ENCODE results near the gene CHST10.

Gene CHST10

DNA sequence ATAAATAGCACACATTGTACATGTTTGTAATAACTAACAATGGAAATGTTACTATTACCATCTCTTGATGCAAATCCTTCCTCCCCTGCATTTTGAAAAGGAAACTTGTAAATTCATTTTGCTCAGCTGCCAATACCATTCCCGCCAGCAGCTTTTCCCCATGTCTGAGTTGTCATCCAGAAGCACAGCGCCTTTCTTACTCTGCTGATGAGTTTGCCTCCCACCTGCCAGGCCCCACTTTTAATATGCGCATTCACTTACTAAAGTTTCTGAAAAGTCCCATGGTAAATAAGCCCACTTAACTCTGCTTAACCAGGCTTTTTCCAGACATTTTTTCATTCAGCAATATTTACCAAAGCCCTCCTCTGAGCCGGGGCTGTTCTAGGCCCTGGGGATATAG is 3.9 kb downstream of the CHST10 start:
- no peak overlapping the region for H4K8ac ChIP-seq (ENCODE audit: low read depth, low read length)
- no peak overlapping the region for H3K4me3 ChIP-seq (ENCODE audit: low read length)
- H3K4ac ChIP-seq (ENCODE audit: low read depth, low read length), result no peak overlapping the region
- no peak overlapping the region for H2BK5ac ChIP-seq (ENCODE audit: low read length)
- peak; percentile 16 for DNase-seq
- H3K56ac ChIP-seq (ENCODE audit: low read length), result no peak overlapping the region
- no peak overlapping the region for H2BK120ac ChIP-seq (ENCODE audit: low read depth, low read length)
- H3K4me1 ChIP-seq (ENCODE audit: control insufficient read depth, low read depth, low read length), result peaks cover 2% of the 10 kb centered on the region
- no peaks in the 10 kb centered on the region for H3K27me3 ChIP-seq (ENCODE audit: insufficient read depth, low read length, poor library complexity)
- WGBS (ENCODE audit: extremely low coverage, insufficient coverage, low lambda C conversion rate), result no CpG with 5 or more reads among the region's 4 CpGs
- no peak overlapping the region for H3K23ac ChIP-seq (ENCODE audit: low read length)
- no peak overlapping the region for H3K9ac ChIP-seq (ENCODE audit: low read length)
- no peak overlapping the region for H3K27ac ChIP-seq (ENCODE audit: low read depth, low read length)
- H2BK15ac ChIP-seq (replicated peaks; ENCODE audit: low read depth), result no peak overlapping the region
- no peak overlapping the region for H2AK5ac ChIP-seq (ENCODE audit: low read length)
- no peak overlapping the region for H4K5ac ChIP-seq (ENCODE audit: low read length)
- H3K79me1 ChIP-seq (ENCODE audit: low read length), result peaks cover 11% of the 10 kb centered on the region
- H3K18ac ChIP-seq (ENCODE audit: low read length), result no peak overlapping the region
- no peaks in the 10 kb centered on the region for H3K36me3 ChIP-seq (ENCODE audit: control insufficient read depth, insufficient read depth, low read length)
- H3K4me2 ChIP-seq (ENCODE audit: low read length), result no peak overlapping the region
- H3K79me2 ChIP-seq (ENCODE audit: control insufficient read depth, insufficient read depth, low read length), result peaks cover 14% of the 10 kb centered on the region

DNA sequence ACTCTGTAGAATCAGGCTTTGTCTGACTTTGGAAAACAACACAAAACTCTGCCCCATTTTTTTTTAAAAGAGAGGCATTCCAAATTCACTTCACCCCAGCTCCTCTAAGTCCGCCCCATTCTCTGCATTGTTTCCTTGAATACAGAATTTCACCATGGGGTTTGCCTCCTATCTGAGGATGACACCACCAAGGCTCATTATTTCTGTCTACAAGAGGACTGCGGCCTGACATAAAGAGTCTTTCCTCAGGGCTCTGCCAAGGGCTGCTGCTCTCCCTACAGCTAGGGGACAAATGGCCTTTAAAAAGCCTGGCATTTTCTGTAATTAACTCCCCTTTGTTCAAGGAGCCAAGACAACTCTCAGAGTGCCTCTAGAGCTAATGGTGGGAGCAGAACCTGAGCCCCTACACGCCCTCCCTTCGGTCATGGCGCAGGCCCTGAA is 4.6 kb downstream of the CHST10 start:
- no peak overlapping the region for H3K4ac ChIP-seq (ENCODE audit: low read depth, low read length)
- no peak overlapping the region for H3K9ac ChIP-seq (ENCODE audit: low read length)
- no peak overlapping the region for H3K4me2 ChIP-seq (ENCODE audit: low read length)
- no peak overlapping the region for H3K4me3 ChIP-seq (ENCODE audit: low read length)
- no peak overlapping the region for H3K56ac ChIP-seq (ENCODE audit: low read length)
- H3K18ac ChIP-seq (ENCODE audit: low read length), result peak overlapping the region; percentile 46
- H4K5ac ChIP-seq (ENCODE audit: low read length), result no peak overlapping the region
- H2BK120ac ChIP-seq (ENCODE audit: low read depth, low read length), result no peak overlapping the region
- H3K27ac ChIP-seq (ENCODE audit: low read depth, low read length), result peak overlapping the region; percentile 16
- peaks cover 2% of the 10 kb centered on the region for H3K4me1 ChIP-seq (ENCODE audit: control insufficient read depth, low read depth, low read length)
- H3K23ac ChIP-seq (ENCODE audit: low read length), result no peak overlapping the region
- H3K79me1 ChIP-seq (ENCODE audit: low read length), result peaks cover 11% of the 10 kb centered on the region
- DNase-seq, result peak; percentile 8
- H2AK5ac ChIP-seq (ENCODE audit: low read length), result no peak overlapping the region
- H4K8ac ChIP-seq (ENCODE audit: low read depth, low read length), result no peak overlapping the region
- no peaks in the 10 kb centered on the region for H3K27me3 ChIP-seq (ENCODE audit: insufficient read depth, low read length, poor library complexity)
- H3K79me2 ChIP-seq (ENCODE audit: control insufficient read depth, insufficient read depth, low read length), result peaks cover 14% of the 10 kb centered on the region
- no peak overlapping the region for H2BK15ac ChIP-seq (replicated peaks; ENCODE audit: low read depth)
- no peaks in the 10 kb centered on the region for H3K36me3 ChIP-seq (ENCODE audit: control insufficient read depth, insufficient read depth, low read length)
- WGBS (ENCODE audit: extremely low coverage, insufficient coverage, low lambda C conversion rate), result no CpG with 5 or more reads among the region's 5 CpGs
- no peak overlapping the region for H2BK5ac ChIP-seq (ENCODE audit: low read length)

- Histone ChIP-seq H3K9ac (ENCODE audit: low read length) (no peak overlapping the region), H3K18ac (ENCODE audit: low read length) (no peak overlapping the region), H3K4me1 (ENCODE audit: control insufficient read depth, low read depth, low read length) (peaks cover 2% of the 10 kb centered on the region), H3K56ac (ENCODE audit: low read length) (no peak overlapping the region), H3K27ac (ENCODE audit: low read depth, low read length) (no peak overlapping the region), H3K79me2 (ENCODE audit: control insufficient read depth, insufficient read depth, low read length) (peaks cover 14% of the 10 kb centered on the region), H2BK15ac (replicated peaks; ENCODE audit: low read depth) (no peak overlapping the region), H3K4me3 (ENCODE audit: low read length) (no peak overlapping the region), H3K36me3 (ENCODE audit: control insufficient read depth, insufficient read depth, low read length) (no peaks in the 10 kb centered on the region), H3K27me3 (ENCODE audit: insufficient read depth, low read length, poor library complexity) (no peaks in the 10 kb centered on the region), H2BK120ac (ENCODE audit: low read depth, low read length) (no peak overlapping the region), H2BK5ac (ENCODE audit: low read length) (no peak overlapping the region), H3K23ac (ENCODE audit: low read length) (no peak overlapping the region), H3K4me2 (ENCODE audit: low read length) (no peak overlapping the region), H4K8ac (ENCODE audit: low read depth, low read length) (no peak overlapping the region), H3K79me1 (ENCODE audit: low read length) (peaks cover 11% of the 10 kb centered on the region), H3K4ac (ENCODE audit: low read depth, low read length) (no peak overlapping the region), H4K5ac (ENCODE audit: low read length) (no peak overlapping the region), H2AK5ac (ENCODE audit: low read length) (no peak overlapping the region)
- WGBS (ENCODE audit: extremely low coverage, insufficient coverage, low lambda C conversion rate), result no CpG with 5 or more reads among the region's 4 CpGs
- no peak for DNase-seq
These were observed 5.0 kb downstream of the CHST10 start for GRCh38 chr2:100412466-100412865.

GRCh38 chr2:100411841-100412292 is 5.6 kb downstream of the CHST10 start:
- Histone ChIP-seq H4K8ac (ENCODE audit: low read depth, low read length) (no peak overlapping the region), H3K23ac (ENCODE audit: low read length) (no peak overlapping the region), H3K27me3 (ENCODE audit: insufficient read depth, low read length, poor library complexity) (no peaks in the 10 kb centered on the region), H3K4me3 (ENCODE audit: low read length) (no peak overlapping the region), H3K79me2 (ENCODE audit: control insufficient read depth, insufficient read depth, low read length) (peaks cover 14% of the 10 kb centered on the region), H3K18ac (ENCODE audit: low read length) (no peak overlapping the region), H3K4me2 (ENCODE audit: low read length) (no peak overlapping the region), H2BK120ac (ENCODE audit: low read depth, low read length) (no peak overlapping the region), H3K27ac (ENCODE audit: low read depth, low read length) (no peak overlapping the region), H3K36me3 (ENCODE audit: control insufficient read depth, insufficient read depth, low read length) (no peaks in the 10 kb centered on the region), H3K9ac (ENCODE audit: low read length) (no peak overlapping the region), H2BK15ac (replicated peaks; ENCODE audit: low read depth) (no peak overlapping the region), H4K5ac (ENCODE audit: low read length) (no peak overlapping the region), H2AK5ac (ENCODE audit: low read length) (no peak overlapping the region), H2BK5ac (ENCODE audit: low read length) (no peak overlapping the region), H3K56ac (ENCODE audit: low read length) (no peak overlapping the region), H3K4me1 (ENCODE audit: control insufficient read depth, low read depth, low read length) (peaks cover 2% of the 10 kb centered on the region), H3K79me1 (ENCODE audit: low read length) (peaks cover 11% of the 10 kb centered on the region), H3K4ac (ENCODE audit: low read depth, low read length) (no peak overlapping the region)
- no peak for DNase-seq
- no CpG with 5 or more reads among the region's 5 CpGs for WGBS (ENCODE audit: extremely low coverage, insufficient coverage, low lambda C conversion rate)

- Histone ChIP-seq H3K4ac (ENCODE audit: low read depth, low read length) (no peak overlapping the region), H3K4me1 (ENCODE audit: control insufficient read depth, low read depth, low read length) (peaks cover 2% of the 10 kb centered on the region), H2BK5ac (ENCODE audit: low read length) (no peak overlapping the region), H3K27ac (ENCODE audit: low read depth, low read length) (no peak overlapping the region), H4K8ac (ENCODE audit: low read depth, low read length) (no peak overlapping the region), H3K4me2 (ENCODE audit: low read length) (no peak overlapping the region), H3K27me3 (ENCODE audit: insufficient read depth, low read length, poor library complexity) (no peaks in the 10 kb centered on the region), H3K23ac (ENCODE audit: low read length) (no peak overlapping the region), H3K36me3 (ENCODE audit: control insufficient read depth, insufficient read depth, low read length) (peaks cover 2% of the 10 kb centered on the region), H4K5ac (ENCODE audit: low read length) (no peak overlapping the region), H3K4me3 (ENCODE audit: low read length) (no peak overlapping the region), H3K9ac (ENCODE audit: low read length) (no peak overlapping the region), H3K56ac (ENCODE audit: low read length) (no peak overlapping the region), H2BK15ac (replicated peaks; ENCODE audit: low read depth) (no peak overlapping the region), H3K79me2 (ENCODE audit: control insufficient read depth, insufficient read depth, low read length) (peaks cover 9% of the 10 kb centered on the region), H2BK120ac (ENCODE audit: low read depth, low read length) (no peak overlapping the region), H3K18ac (ENCODE audit: low read length) (no peak overlapping the region), H3K79me1 (ENCODE audit: low read length) (peaks cover 11% of the 10 kb centered on the region), H2AK5ac (ENCODE audit: low read length) (no peak overlapping the region)
- WGBS (ENCODE audit: extremely low coverage, insufficient coverage, low lambda C conversion rate), result no CpG with 5 or more reads among the region's 8 CpGs
- DNase-seq, result no peak
These were observed 7.4 kb downstream of the CHST10 start for GRCh38 chr2:100409975-100410647.

GRCh38 chr2:100409461-100409860 is 8.0 kb downstream of the CHST10 start:
- H2BK120ac ChIP-seq (ENCODE audit: low read depth, low read length), result no peak overlapping the region
- H3K36me3 ChIP-seq (ENCODE audit: control insufficient read depth, insufficient read depth, low read length), result peaks cover 2% of the 10 kb centered on the region
- no peak overlapping the region for H4K8ac ChIP-seq (ENCODE audit: low read depth, low read length)
- H3K79me2 ChIP-seq (ENCODE audit: control insufficient read depth, insufficient read depth, low read length), result peaks cover 9% of the 10 kb centered on the region
- no peak overlapping the region for H3K4me2 ChIP-seq (ENCODE audit: low read length)
- H3K56ac ChIP-seq (ENCODE audit: low read length), result no peak overlapping the region
- H4K5ac ChIP-seq (ENCODE audit: low read length), result no peak overlapping the region
- H3K23ac ChIP-seq (ENCODE audit: low read length), result no peak overlapping the region
- no peak overlapping the region for H3K4ac ChIP-seq (ENCODE audit: low read depth, low read length)
- no peak overlapping the region for H3K4me3 ChIP-seq (ENCODE audit: low read length)
- no peak overlapping the region for H2BK5ac ChIP-seq (ENCODE audit: low read length)
- H2BK15ac ChIP-seq (replicated peaks; ENCODE audit: low read depth), result no peak overlapping the region
- no peaks in the 10 kb centered on the region for H3K27me3 ChIP-seq (ENCODE audit: insufficient read depth, low read length, poor library complexity)
- H3K4me1 ChIP-seq (ENCODE audit: control insufficient read depth, low read depth, low read length), result peaks cover 2% of the 10 kb centered on the region
- no CpG with 5 or more reads among the region's 5 CpGs for WGBS (ENCODE audit: extremely low coverage, insufficient coverage, low lambda C conversion rate)
- no peak overlapping the region for H3K27ac ChIP-seq (ENCODE audit: low read depth, low read length)
- H3K9ac ChIP-seq (ENCODE audit: low read length), result no peak overlapping the region
- peaks cover 11% of the 10 kb centered on the region for H3K79me1 ChIP-seq (ENCODE audit: low read length)
- H2AK5ac ChIP-seq (ENCODE audit: low read length), result no peak overlapping the region
- no peak for DNase-seq
- H3K18ac ChIP-seq (ENCODE audit: low read length), result no peak overlapping the region
